ENCODE measurements around the gene AUTS2. TPM values are rescaled to one million over a fixed set of nuclear protein-coding genes. Genes with fewer than 3 reads are reported as not detected.

Gene AUTS2
- total RNA-seq, 1 experiment from 2014 or later: 42.1 TPM

- peak; percentile 6 for DNase-seq (ENCODE audit: low spot score)
- H3K9me3 ChIP-seq (ENCODE audit: low read depth, low read length, poor library complexity, severe bottlenecking): no peaks in the 10 kb centered on the region
- no peaks in the 10 kb centered on the region for H3K27me3 ChIP-seq (replicated peaks; ENCODE audit: insufficient read depth, low read depth, low read length, poor library complexity)
- intact Hi-C loops (cut with micrococcal nuclease; ENCODE audit: unreplicated experiment): no loop called here
- ChIA-PET CTCF (no interaction called here), POLR2A (ENCODE audit: low non-redundant PET) (no interaction called here)
- no peaks in the 10 kb centered on the region for H3K4me1 ChIP-seq (ENCODE audit: insufficient read depth, low read length, poor library complexity, severe bottlenecking)
- BruUV-seq (replicated peaks): no TSS peak
- no peak overlapping the region for H3K4me3 ChIP-seq (ENCODE audit: low read depth, low read length, poor library complexity, severe bottlenecking)
- TF ChIP-seq EZH2 (IDR thresholded peaks at IDR 0.05; ENCODE audit: borderline replicate concordance, low read depth, low read length, poor library complexity, severe bottlenecking) (no peak), CTCF (conservative IDR thresholded peaks at IDR 0.05; ENCODE audit: low read depth, low read length) (no peak)
- no peaks in the 10 kb centered on the region for H3K36me3 ChIP-seq (ENCODE audit: insufficient read depth, low read length, poor library complexity, severe bottlenecking)
- H3K27ac ChIP-seq (ENCODE audit: low read depth, low read length, poor library complexity, severe bottlenecking): no peak overlapping the region
Measured at GRCh38 chr7:70432567-70433001, 834.3 kb downstream of the AUTS2 start.

- POLR2A ChIA-PET (ENCODE audit: low non-redundant PET): no interaction called here
- no TSS peak for BruUV-seq (replicated peaks)
- no peak for DNase-seq (ENCODE audit: low spot score)
- no peaks in the 10 kb centered on the region for H3K36me3 ChIP-seq (ENCODE audit: insufficient read depth, low read length, poor library complexity, severe bottlenecking)
- H3K9me3 ChIP-seq (ENCODE audit: low read depth, low read length, poor library complexity, severe bottlenecking): no peaks in the 10 kb centered on the region
- H3K4me3 ChIP-seq (ENCODE audit: low read depth, low read length, poor library complexity, severe bottlenecking): no peak overlapping the region
- no peaks in the 10 kb centered on the region for H3K27me3 ChIP-seq (replicated peaks; ENCODE audit: insufficient read depth, low read depth, low read length, poor library complexity)
- CTCF ChIA-PET: no interaction called here
- TF ChIP-seq CTCF (conservative IDR thresholded peaks at IDR 0.05; ENCODE audit: low read depth, low read length) (0 out of 2 replicates have a peak, but pooled peaks have one; percentile 11), EZH2 (IDR thresholded peaks at IDR 0.05; ENCODE audit: borderline replicate concordance, low read depth, low read length, poor library complexity, severe bottlenecking) (no peak)
- H3K27ac ChIP-seq (ENCODE audit: low read depth, low read length, poor library complexity, severe bottlenecking): no peak overlapping the region
- intact Hi-C loops (cut with micrococcal nuclease; ENCODE audit: unreplicated experiment): no loop called here
- H3K4me1 ChIP-seq (ENCODE audit: insufficient read depth, low read length, poor library complexity, severe bottlenecking): no peaks in the 10 kb centered on the region
Measured at GRCh38 chr7:70434376-70434775, 836.1 kb downstream of the AUTS2 start.

GRCh38 chr7:70434821-70435220, 836.5 kb downstream of the AUTS2 start:
- no peaks in the 10 kb centered on the region for H3K27me3 ChIP-seq (replicated peaks; ENCODE audit: insufficient read depth, low read depth, low read length, poor library complexity)
- no peaks in the 10 kb centered on the region for H3K9me3 ChIP-seq (ENCODE audit: low read depth, low read length, poor library complexity, severe bottlenecking)
- ChIA-PET CTCF (no interaction called here), POLR2A (ENCODE audit: low non-redundant PET) (no interaction called here)
- intact Hi-C loops (cut with micrococcal nuclease; ENCODE audit: unreplicated experiment): loop anchor here (5.0 kb wide), 1 partner anchor 48 kb away; no protein-coding TSS in a partner anchor
- TF ChIP-seq CTCF (conservative IDR thresholded peaks at IDR 0.05; ENCODE audit: low read depth, low read length) (no peak), EZH2 (IDR thresholded peaks at IDR 0.05; ENCODE audit: borderline replicate concordance, low read depth, low read length, poor library complexity, severe bottlenecking) (no peak)
- no peak overlapping the region for H3K27ac ChIP-seq (ENCODE audit: low read depth, low read length, poor library complexity, severe bottlenecking)
- H3K4me1 ChIP-seq (ENCODE audit: insufficient read depth, low read length, poor library complexity, severe bottlenecking): no peaks in the 10 kb centered on the region
- no peaks in the 10 kb centered on the region for H3K36me3 ChIP-seq (ENCODE audit: insufficient read depth, low read length, poor library complexity, severe bottlenecking)
- BruUV-seq (replicated peaks): no TSS peak
- DNase-seq (ENCODE audit: low spot score): no peak
- H3K4me3 ChIP-seq (ENCODE audit: low read depth, low read length, poor library complexity, severe bottlenecking): no peak overlapping the region

All from A673 (cell line).